ENCODE measurements around the gene SGCD.

GRCh38 chr5:156623381-156624040 lies 296.5 kb downstream of the SGCD start:
- TF ChIP-seq CTCF (IDR thresholded peaks at IDR 0.05): no peak
- TF ChIP-seq POLR2A (IDR thresholded peaks at IDR 0.05): no peak
- TF ChIP-seq EP300 (IDR thresholded peaks at IDR 0.05): no peak
